ENCODE data around the gene GCFC2.

GCFC2 gene

GRCh38 chr2:75621228-75621627 lies 89.5 kb downstream of the GCFC2 start:
- no peak for DNase-seq

GRCh38 chr2:75619956-75620740 lies 90.6 kb downstream of the GCFC2 start:
- DNase-seq: no peak

GRCh38 chr2:75616933-75617332 lies 93.8 kb downstream of the GCFC2 start:
- no peak for DNase-seq

- DNase-seq: no peak
Observed at GRCh38 chr2:75616406-75616805, 94.3 kb downstream of the GCFC2 start.

- no peak for DNase-seq
Observed at GRCh38 chr2:75614162-75614651, 96.5 kb downstream of the GCFC2 start.

GRCh38 chr2:75612862-75613243 lies 97.9 kb downstream of the GCFC2 start:
- DNase-seq: no peak
